ENCODE data around the gene FAM3A.

FAM3A gene

DNA sequence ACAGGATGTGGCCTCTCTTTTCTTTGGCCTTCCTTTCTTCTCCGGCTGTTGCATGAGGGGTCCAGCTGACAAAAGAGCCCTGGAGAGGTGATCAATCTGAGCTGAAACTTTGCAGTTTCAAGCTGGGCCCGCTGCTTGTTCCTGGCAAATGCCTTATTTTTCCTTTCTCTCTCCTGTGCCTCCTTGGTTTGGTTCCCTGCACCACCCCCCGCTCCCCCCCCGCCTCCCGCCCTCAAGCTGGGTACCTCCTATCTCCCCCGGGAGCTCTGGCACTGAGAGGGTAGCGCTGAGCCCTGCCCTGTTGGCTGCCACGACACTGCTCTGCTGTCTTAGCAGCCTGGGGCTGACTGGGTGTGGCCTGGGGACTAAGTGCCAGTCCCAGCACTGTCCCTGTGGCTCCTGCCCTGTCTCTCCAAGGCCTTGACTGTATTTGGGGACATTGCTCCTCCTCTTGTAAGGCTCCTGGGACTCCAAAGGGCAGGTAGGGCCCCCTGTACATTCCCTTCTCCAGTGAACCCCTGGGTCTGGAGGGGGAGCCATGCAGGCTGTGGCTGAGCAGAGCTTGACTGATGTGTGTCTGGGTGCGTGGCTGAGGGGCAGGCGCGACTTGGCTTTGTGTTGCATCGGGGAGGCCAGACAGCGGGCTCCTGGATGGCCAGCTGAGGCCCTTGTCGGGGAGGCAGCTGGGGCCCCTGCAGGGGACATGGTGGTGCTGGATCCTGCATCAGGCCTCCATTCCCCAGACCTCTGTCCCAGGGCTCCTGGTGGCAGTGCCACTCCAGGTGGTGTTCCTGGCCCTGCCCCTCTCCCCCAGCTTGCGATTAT, 56.9 kb downstream of the FAM3A start:
- peak; percentile 73 for DNase-seq

DNA sequence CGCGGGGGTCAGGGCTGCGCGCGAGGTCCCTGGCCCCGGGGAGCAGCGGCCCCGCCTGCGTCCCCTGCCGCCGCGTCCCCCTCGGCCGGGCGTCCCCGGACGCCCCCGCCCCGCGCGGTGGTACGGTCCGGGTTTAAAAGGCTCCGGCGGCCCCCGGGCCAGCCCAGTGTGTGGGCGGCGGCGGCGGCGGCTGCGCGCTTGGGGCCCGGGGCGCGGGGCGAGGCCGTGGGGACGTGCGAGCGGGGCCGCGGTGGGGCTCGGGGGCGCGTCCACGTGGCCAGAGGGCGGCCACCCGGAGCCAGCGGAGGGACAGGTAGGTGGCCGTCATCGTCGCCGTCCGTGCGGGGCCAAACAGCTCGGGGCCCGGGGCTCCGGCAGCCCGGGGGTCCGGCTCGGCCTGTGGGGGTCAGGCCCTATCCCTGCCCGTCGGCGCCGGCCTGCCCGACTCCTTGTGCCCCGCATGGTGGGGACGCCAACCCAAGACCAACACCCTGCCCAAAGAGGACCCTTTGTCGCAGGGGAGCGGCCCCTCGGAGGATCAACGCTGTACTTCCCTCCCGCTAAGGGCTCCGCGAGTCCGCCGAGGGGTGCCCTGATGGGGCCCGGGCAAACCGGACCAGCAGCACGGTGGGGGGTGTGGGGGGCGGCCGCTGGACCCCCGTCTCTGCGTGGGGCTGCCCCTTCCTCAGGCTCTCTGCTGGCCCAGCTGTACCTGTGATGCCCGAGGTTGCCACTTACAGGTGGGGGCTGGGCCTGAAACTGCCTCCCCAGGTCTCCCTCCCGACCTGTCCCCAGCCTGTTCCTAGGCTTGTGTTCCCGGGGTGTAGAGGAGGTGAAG, 57.7 kb downstream of the FAM3A start, which contains the start of gene PLXNA3:
Gene PLXNA3 (plus strand): TSS at position 166 of the 838 bp plus-strand sequence. CDS start 1,903 bp downstream, outside the sequence.
- DNase-seq: peak; percentile 37

DNA sequence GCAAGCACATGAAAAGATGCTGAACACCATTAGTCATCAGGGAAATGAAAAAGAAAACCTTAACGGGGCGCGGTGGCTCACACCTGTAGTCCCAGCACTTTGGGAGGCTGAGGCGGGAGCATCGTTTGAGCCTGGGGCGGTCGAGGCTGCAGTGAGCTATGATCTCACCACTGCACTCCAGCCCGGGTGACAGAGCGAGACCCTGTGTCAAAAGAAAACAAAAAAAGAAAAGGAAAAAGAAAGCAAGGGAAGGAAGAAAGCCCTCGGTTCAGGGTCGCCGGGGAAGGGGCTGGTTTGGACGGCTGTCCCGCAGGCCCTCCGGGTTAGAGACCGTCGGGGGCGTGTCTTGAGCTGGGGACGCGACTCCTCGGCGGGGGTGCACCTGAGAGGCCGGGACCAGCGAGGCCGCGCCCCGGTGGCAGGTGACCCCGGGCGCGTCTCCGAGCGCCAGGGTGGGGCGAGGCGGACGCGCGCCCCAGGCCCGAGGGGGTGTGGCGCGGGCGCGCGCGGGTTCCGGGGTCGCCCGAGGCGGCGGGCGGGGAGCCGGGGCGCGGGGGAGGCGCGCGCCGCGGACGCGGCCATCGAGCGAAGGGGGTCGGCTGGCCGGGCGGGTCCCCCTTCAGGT, 58.4 kb downstream of the FAM3A start:
- DNase-seq: peak; percentile 30

All from hematopoietic multipotent progenitor cell treated with erythropoietin and hydrocortisone succinate and interleukin-3 and kit ligand, for 4 days (in vitro differentiated cells).